ENCODE results near the gene SSUH2.

DNA sequence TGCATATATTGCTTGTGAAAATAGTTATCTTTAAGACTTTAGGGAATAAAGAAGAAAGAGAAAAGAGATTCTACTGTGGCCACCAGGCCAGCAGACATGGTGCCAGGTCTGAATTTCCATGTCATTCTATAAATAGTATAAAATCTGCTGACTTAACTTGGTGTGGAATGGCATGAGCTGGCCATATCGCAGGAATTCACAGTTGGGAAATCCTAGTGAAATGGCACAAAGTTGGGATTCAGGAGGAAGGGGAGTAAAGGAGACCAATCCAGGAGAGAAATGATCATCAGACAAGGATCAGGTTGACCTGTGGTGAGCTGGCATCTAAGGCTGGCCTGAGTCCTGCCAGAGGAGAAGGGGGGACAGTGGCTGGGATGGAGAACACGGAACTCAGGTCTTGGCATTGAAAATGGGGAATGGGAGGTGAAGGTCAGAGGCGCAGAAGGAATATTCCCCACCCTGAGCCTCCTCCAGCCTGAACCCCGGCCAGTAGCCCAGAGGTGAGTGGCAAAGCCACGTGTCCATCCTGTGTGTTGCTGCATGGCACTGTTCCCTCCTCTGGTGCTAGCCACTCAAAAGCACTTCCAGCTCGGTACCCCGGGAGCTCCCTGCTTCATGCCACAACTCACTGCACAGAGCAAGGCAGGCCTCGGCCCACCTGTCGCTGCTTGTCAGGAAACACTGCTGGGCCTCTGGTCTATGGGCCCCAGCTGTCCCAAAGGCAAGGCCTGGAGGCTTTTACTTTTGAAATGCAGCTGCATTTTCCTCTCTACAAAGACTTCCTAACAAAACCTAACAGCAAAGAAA lies 51.4 kb downstream of the SSUH2 start:
- TF ChIP-seq ZFX (IDR thresholded peaks at IDR 0.05; ENCODE audit: borderline replicate concordance): no peak
- TF ChIP-seq, protein P1, sequence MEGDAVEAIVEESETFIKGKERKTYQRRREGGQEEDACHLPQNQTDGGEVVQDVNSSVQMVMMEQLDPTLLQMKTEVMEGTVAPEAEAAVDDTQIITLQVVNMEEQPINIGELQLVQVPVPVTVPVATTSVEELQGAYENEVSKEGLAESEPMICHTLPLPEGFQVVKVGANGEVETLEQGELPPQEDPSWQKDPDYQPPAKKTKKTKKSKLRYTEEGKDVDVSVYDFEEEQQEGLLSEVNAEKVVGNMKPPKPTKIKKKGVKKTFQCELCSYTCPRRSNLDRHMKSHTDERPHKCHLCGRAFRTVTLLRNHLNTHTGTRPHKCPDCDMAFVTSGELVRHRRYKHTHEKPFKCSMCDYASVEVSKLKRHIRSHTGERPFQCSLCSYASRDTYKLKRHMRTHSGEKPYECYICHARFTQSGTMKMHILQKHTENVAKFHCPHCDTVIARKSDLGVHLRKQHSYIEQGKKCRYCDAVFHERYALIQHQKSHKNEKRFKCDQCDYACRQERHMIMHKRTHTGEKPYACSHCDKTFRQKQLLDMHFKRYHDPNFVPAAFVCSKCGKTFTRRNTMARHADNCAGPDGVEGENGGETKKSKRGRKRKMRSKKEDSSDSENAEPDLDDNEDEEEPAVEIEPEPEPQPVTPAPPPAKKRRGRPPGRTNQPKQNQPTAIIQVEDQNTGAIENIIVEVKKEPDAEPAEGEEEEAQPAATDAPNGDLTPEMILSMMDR (IDR thresholded peaks at IDR 0.05): no peak

All from 22Rv1 (cell line).